Prostate gland (tissue), 2 donors: Measurements from ENCODE around the gene HIVEP3. TPM values are rescaled to one million over a fixed set of nuclear protein-coding genes. Genes with fewer than 3 reads are reported as not detected.

ENCODE experiments used
- DNase-seq: peaks from one replicate; pipeline ENCODE4 v3.0.0-alpha.2; 2019; ENCODE audit warnings: low spot score
- H3K27ac ChIP-seq, 2 donors: fragments of 200-600 bp; sonication (generic); 2 replicates each; pipeline ENCODE4 v1.5.1; 2017 to 2019
- H3K27me3 ChIP-seq: fragments of 200-600 bp; sonication (generic); replicated peaks from 2 replicates; pipeline ENCODE4 v1.5.1; 2019; ENCODE audit not compliant: insufficient read depth
- H3K36me3 ChIP-seq, 2 donors: fragments of 200-600 bp; sonication (generic); 1 replicate in 1 of 2; 2 replicates in 1 of 2; pipeline versions ENCODE4 v1.5.1 to v1.8.1; 2017 to 2019
- H3K4me1 ChIP-seq: fragments of 200-600 bp; sonication (generic); replicated peaks from 2 replicates; pipeline ENCODE4 v1.5.1; 2019
- H3K4me3 ChIP-seq, 2 donors: fragments of 200-600 bp; sonication (generic); 2 replicates each; pipeline ENCODE4 v1.5.1; 2017 to 2019
- H3K9me3 ChIP-seq: fragments of 200-600 bp; sonication (generic); 2 replicates; pipeline ENCODE4 v1.5.1; 2017
- POLR2A ChIP-seq: fragments of 450-650 bp; IDR thresholded peaks from one replicate; pipeline ENCODE4 v1.6.1; 2016; ENCODE audit warnings: antibody characterized with exemption, mild to moderate bottlenecking
- POLR2AphosphoS5 ChIP-seq: sonication (generic); formaldehyde crosslinking; IDR thresholded peaks from one replicate; pipeline ENCODE4 v1.6.1; 2017; ENCODE audit warnings: antibody characterized with exemption
- WGBS: methylation state at CpG from one replicate; pipeline ENCODE4 v1.1.5; 2018; 5-methylcytosine and 5-hydroxymethylcytosine counted together
- intact Hi-C: fragments of 100-400 bp; cut with DNase I; formaldehyde crosslinking; loops from one replicate; pipeline ENCODE4 v1.14.2; 2022
- total RNA-seq, 2 donors: library from RNA; depleted of rRNA; stranded (reverse); fragments of >200 nt; gene quantifications; one replicate each; pipeline ENCODE4 v1.1.0, GENCODE V29; 2016
- TF ChIP-seq, protein P1 (sequence below), 4 experiments: fragments of 200-600 bp in 2 of 4; fragments of 450-650 bp in 2 of 4; sonication (generic) in 2 of 4; IDR thresholded peaks; 1 replicate in 3 of 4; 2 replicates in 1 of 4; pipeline ENCODE4 v1.5.1; 2016 to 2019; ENCODE audit warnings: antibody characterized with exemption in 4 of 4, mild to moderate bottlenecking in 2 of 4, moderate library complexity in 2 of 4

The HIVEP3 gene
- total RNA-seq, 2 donors from 2014 or later = 9.3 to 11.2 TPM

GRCh38 chr1:41807390-41807789 is 111.3 kb downstream of the HIVEP3 start:
- Histone ChIP-seq H3K9me3 (no peaks in the 10 kb centered on the region), H3K27me3 (no peaks in the 10 kb centered on the region), H3K27ac (no peak overlapping the region), H3K4me1 (no peaks in the 10 kb centered on the region), H3K4me3 (no peak overlapping the region), H3K36me3 (no peaks in the 10 kb centered on the region)
- WGBS = 83% methylated on average over 6 of the region's 6 CpGs
- DNase-seq = no peak
- intact Hi-C loops = loop anchor here (10.0 kb wide), 1 partner anchor 233 kb away; no protein-coding TSS in a partner anchor
- TF ChIP-seq POLR2A (no peak), POLR2AphosphoS5 (no peak)
- TF ChIP-seq, protein P1, sequence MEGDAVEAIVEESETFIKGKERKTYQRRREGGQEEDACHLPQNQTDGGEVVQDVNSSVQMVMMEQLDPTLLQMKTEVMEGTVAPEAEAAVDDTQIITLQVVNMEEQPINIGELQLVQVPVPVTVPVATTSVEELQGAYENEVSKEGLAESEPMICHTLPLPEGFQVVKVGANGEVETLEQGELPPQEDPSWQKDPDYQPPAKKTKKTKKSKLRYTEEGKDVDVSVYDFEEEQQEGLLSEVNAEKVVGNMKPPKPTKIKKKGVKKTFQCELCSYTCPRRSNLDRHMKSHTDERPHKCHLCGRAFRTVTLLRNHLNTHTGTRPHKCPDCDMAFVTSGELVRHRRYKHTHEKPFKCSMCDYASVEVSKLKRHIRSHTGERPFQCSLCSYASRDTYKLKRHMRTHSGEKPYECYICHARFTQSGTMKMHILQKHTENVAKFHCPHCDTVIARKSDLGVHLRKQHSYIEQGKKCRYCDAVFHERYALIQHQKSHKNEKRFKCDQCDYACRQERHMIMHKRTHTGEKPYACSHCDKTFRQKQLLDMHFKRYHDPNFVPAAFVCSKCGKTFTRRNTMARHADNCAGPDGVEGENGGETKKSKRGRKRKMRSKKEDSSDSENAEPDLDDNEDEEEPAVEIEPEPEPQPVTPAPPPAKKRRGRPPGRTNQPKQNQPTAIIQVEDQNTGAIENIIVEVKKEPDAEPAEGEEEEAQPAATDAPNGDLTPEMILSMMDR (IDR thresholded peaks at IDR 0.05) = no peak

- TF ChIP-seq, protein P1 (IDR thresholded peaks at IDR 0.05) = no peak
- no peak for TF ChIP-seq POLR2AphosphoS5
- TF ChIP-seq POLR2A = no peak
- Histone ChIP-seq H3K27me3 (no peaks in the 10 kb centered on the region), H3K9me3 (no peaks in the 10 kb centered on the region), H3K27ac (no peak overlapping the region), H3K36me3 (no peaks in the 10 kb centered on the region), H3K4me3 (no peak overlapping the region), H3K4me1 (no peaks in the 10 kb centered on the region)
- intact Hi-C loops = loop anchor here (10.0 kb wide), 1 partner anchor 232 kb away; no protein-coding TSS in a partner anchor
- DNase-seq = no peak
- 94% methylated on average over 17 of the region's 17 CpGs for WGBS
These were observed 112.1 kb downstream of the HIVEP3 start for GRCh38 chr1:41806472-41807155.

GRCh38 chr1:41805771-41806471 is 112.8 kb downstream of the HIVEP3 start:
- Histone ChIP-seq H3K27ac (no peak overlapping the region), H3K9me3 (no peaks in the 10 kb centered on the region), H3K27me3 (no peaks in the 10 kb centered on the region), H3K4me1 (no peaks in the 10 kb centered on the region), H3K36me3 (no peaks in the 10 kb centered on the region), H3K4me3 (no peak overlapping the region)
- TF ChIP-seq, protein P1 (IDR thresholded peaks at IDR 0.05) = no peak
- TF ChIP-seq POLR2A = no peak
- TF ChIP-seq POLR2AphosphoS5 = no peak
- intact Hi-C loops = loop anchor here (10.0 kb wide), 1 partner anchor 231 kb away; no protein-coding TSS in a partner anchor
- no peak for DNase-seq
- 92% methylated on average over 8 of the region's 8 CpGs for WGBS

DNA sequence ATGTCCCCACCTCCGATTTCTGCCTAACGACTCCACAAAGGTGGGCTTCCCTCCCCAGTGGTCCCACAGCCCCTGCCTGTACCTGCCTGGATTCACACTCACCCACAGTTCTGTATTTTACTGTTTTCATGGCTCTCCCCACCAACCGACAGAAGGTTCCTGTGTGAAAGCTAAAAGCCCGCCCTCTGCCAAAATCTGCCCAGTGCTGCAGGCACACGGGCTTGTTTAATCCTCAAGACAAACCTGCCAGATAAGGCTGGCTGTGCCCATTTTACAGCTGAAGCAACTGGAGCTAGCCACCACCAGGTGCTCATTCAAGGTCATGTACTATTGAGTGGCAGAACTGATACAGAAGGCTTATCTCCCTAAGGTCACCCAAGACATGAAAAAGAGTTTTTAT is 114.5 kb downstream of the HIVEP3 start:
- Histone ChIP-seq H3K4me3 (no peak overlapping the region), H3K36me3 (no peaks in the 10 kb centered on the region), H3K4me1 (no peaks in the 10 kb centered on the region), H3K9me3 (no peaks in the 10 kb centered on the region), H3K27ac (no peak overlapping the region), H3K27me3 (no peaks in the 10 kb centered on the region)
- intact Hi-C loops = loop anchor here (10.0 kb wide), 1 partner anchor 229 kb away; no protein-coding TSS in a partner anchor
- no peak for DNase-seq
- WGBS = 53% methylated on average over 5 of the region's 5 CpGs
- TF ChIP-seq, protein P1 (IDR thresholded peaks at IDR 0.05) = no peak
- TF ChIP-seq POLR2A (no peak), POLR2AphosphoS5 (no peak)
